ENCODE data around the gene HOXA7.

DNA sequence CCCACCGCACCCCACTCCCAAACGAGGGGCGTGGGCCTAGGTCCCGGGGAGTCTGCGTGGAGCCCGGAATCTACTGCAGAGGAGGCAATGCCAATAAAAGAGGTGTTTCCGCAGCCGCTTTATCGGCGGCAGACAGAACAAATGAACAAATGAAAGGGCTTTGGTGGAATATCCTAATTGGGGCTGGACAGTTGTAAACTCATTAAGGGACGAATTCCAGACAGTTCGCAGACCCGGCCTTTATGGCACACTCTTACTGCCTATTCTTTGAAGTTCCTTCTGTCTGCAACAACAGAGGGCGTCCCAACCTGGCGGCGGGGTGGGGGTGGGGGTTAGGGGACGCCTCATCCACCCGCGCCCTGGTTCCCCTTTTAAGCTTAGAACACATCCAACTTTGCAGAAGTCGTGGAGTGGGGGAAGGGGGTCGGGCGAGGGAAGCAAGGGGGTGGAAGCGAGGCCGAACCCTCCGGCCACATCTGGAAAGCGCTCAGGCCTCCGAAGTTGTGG lies 4.8 kb upstream of the HOXA7 start:
- TF ChIP-seq POLR2AphosphoS5 (IDR thresholded peaks at IDR 0.05; ENCODE audit: low read depth, low read length) (no peak), TAF1 (IDR thresholded peaks at IDR 0.05; ENCODE audit: borderline replicate concordance, insufficient read depth, low read length) (no peak)
